ENCODE measurements around the gene ATP7B.

DNA sequence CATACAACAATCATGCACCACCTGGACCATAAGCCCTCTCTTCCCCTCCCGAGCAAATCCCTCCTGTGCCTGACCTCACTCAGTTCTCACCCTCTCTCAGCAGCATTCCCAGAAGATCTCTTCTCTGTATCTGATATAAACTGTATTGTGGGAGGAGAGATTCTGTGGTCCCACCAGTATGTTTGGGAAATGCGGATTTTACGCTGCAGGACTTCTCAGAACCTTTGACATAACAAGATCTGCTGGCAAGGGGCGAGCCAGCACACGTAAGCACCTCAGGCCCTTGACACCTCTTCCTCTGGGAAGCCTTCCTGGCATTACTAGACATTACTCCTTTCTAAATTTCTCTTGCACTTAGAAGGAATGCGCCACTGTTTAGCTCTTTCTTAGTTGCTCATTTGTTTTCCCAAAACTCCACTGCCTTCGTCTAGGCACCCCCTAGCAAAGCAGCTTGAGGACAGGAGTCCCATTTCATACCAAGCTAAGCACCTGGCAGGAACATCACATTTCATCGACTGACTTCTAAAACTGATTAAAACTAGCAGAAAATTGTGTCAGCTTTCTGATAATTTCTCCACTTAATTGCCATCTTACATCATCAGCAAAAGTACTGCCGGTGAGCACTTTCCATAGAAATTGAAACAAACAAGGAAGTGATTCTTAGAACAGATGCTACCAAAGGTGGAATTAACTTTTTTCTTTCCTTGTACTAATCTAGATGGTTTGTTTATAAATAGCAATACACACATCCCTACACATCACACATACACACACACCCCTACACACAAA, 86.3 kb downstream of the ATP7B start:
- TF ChIP-seq YY1 (IDR thresholded peaks at IDR 0.05; ENCODE audit: insufficient read depth, insufficient read length) (no peak), ZNF274 (IDR thresholded peaks at IDR 0.05; ENCODE audit: low read depth, low read length) (no peak), SUZ12 (IDR thresholded peaks at IDR 0.05; ENCODE audit: extremely low read depth, insufficient read depth, insufficient read length) (no peak)

All from NT2/D1 (cell line).